ENCODE results near the gene LTB. TPM values are rescaled to one million over a fixed set of nuclear protein-coding genes. Genes with fewer than 3 reads are reported as not detected.

The LTB gene
- total and polyA plus RNA-seq, 4 donors = 9.8 to 31.9 (median 12.2) TPM

GRCh38 chr6:31530659-31531058 is 51.6 kb downstream of the LTB start:
- 72 to 81% methylated on average over 5 to 6 of the region's 6 CpGs for WGBS, 2 donors
- H3K4me3 ChIP-seq = no peak overlapping the region

More at GRCh38 chr6:31530659-31531058, 51.6 kb downstream of the LTB start:
- no peak for ATAC-seq (ENCODE audit: insufficient read depth, low FRiP score)
- no peak overlapping the region for H3K27ac ChIP-seq (ENCODE audit: low read depth in 1 of 2, low read length in 1 of 2)
- H3K36me3 ChIP-seq (ENCODE audit: control insufficient read depth in 4 of 4, insufficient read depth in 4 of 4, low read length in 4 of 4) = peaks cover 26 to 53% (median 42%) of the 10 kb centered on the region in 4 donors
- H3K9me3 ChIP-seq (ENCODE audit: control insufficient read depth in 4 of 4, insufficient read depth in 3 of 4, low read length in 3 of 4) = peaks cover 0 to 1% (median 0%) of the 10 kb centered on the region in 4 donors
- no peak for TF ChIP-seq CTCF (IDR thresholded peaks at IDR 0.05; ENCODE audit: control extremely low read depth, extremely low read depth)
- no peak overlapping the region for H3K9ac ChIP-seq (ENCODE audit: insufficient read depth in 1 of 2, low read length in 2 of 2)
- H3K4me1 ChIP-seq (ENCODE audit: control insufficient read depth in 5 of 5, insufficient read depth in 5 of 5, low read length in 5 of 5) = peaks cover 0 to 6% (median 3%) of the 10 kb centered on the region in 5 donors
- H3K27me3 ChIP-seq (ENCODE audit: control insufficient read depth in 3 of 3, insufficient read depth in 3 of 3, low read length in 2 of 3) = no peaks in the 10 kb centered on the region
- no peak for DNase-seq

Small RNA genes within 50 kb of the gene (small RNA-seq; reads per million reads assigned to genes)
- 1.7 reads per million, percentile 89 among the genes with 10 or more reads in this experiment for gene SNORA38 (ENCODE audit: low replicate concordance)
- 450 reads per million, percentile 99 among the genes with 10 or more reads in this experiment for gene SNORD117 (ENCODE audit: low replicate concordance)
- not detected for gene SNORD84 (ENCODE audit: low replicate concordance)
- gene UQCRHP1 (ENCODE audit: low replicate concordance) = not detected

Other genes starting within 250 kb of the LTB start
Only the 30 nearest of the 35 such genes appear.
- gene MICA, start 178.8 kb downstream of the LTB start, total RNA-seq = 10 to 100 TPM; 16.5 to 48.2 TPM
- 10 to 100 TPM; 27.7 to 28.0 TPM for gene MICA, start 178.8 kb downstream of the LTB start, polyA plus RNA-seq
- 1 to 10 TPM; 5.3 to 9.6 TPM for gene MICB, start 84.3 kb downstream of the LTB start, total RNA-seq
- gene MICB, start 84.3 kb downstream of the LTB start, polyA plus RNA-seq = 10 to 100 TPM in 1 of 2 donors, 1 to 10 TPM in 1; 3.8 to 10.2 TPM
- gene MCCD1, start 53.5 kb downstream of the LTB start, total RNA-seq = not detected
- not detected for gene MCCD1, start 53.5 kb downstream of the LTB start, polyA plus RNA-seq
- 100 to 1,000 TPM; 316 to 418 TPM for gene DDX39B, start 40.4 kb downstream of the LTB start, total RNA-seq
- 100 to 1,000 TPM; 318 to 354 TPM for gene DDX39B, start 40.4 kb downstream of the LTB start, polyA plus RNA-seq
- 1 to 10 TPM in 1 of 2 donors, under 1 TPM in 1; 0.28 to 1.5 TPM for gene ATP6V1G2, start 35.8 kb downstream of the LTB start, total RNA-seq
- under 1 TPM; 0.47 to 0.56 TPM for gene ATP6V1G2, start 35.8 kb downstream of the LTB start, polyA plus RNA-seq
- 10 to 100 TPM; 13.5 to 19.2 TPM for gene NFKBIL1, start 34.8 kb downstream of the LTB start, total RNA-seq
- gene NFKBIL1, start 34.8 kb downstream of the LTB start, polyA plus RNA-seq = 10 to 100 TPM; 18.9 to 32.2 TPM
- gene LTA, start 10.1 kb downstream of the LTB start, total RNA-seq = 1 to 10 TPM in 1 of 2 donors, under 1 TPM in 1; 0.54 to 1.2 TPM
- under 1 TPM; 0.28 to 0.40 TPM for gene LTA, start 10.1 kb downstream of the LTB start, polyA plus RNA-seq
- gene TNF, start 6.9 kb downstream of the LTB start, total RNA-seq = 1 to 10 TPM in 1 of 2 donors, under 1 TPM in 1; 0.23 to 6.6 TPM
- gene TNF, start 6.9 kb downstream of the LTB start, polyA plus RNA-seq = 10 to 100 TPM in 1 of 2 donors, 1 to 10 TPM in 1; 1.6 to 15.7 TPM
- gene LST1, start 3.9 kb upstream of the LTB start, total RNA-seq = 10 to 100 TPM in 1 of 2 donors, 1 to 10 TPM in 1; 9.6 to 78.8 TPM
- 100 to 1,000 TPM in 1 of 2 donors, 10 to 100 TPM in 1; 96.1 to 164 TPM for gene LST1, start 3.9 kb upstream of the LTB start, polyA plus RNA-seq
- under 1 TPM in 1 of 2 donors, not detected in 1; 0.64 TPM for gene NCR3, start 10.6 kb upstream of the LTB start, total RNA-seq
- gene NCR3, start 10.6 kb upstream of the LTB start, polyA plus RNA-seq = under 1 TPM; 0.61 TPM
- 10 to 100 TPM; 38.7 to 86.0 TPM for gene AIF1, start 32.8 kb upstream of the LTB start, total RNA-seq
- gene AIF1, start 32.8 kb upstream of the LTB start, polyA plus RNA-seq = 100 to 1,000 TPM in 1 of 2 donors, 10 to 100 TPM in 1; 89.9 to 345 TPM
- gene PRRC2A, start 38.3 kb upstream of the LTB start, total RNA-seq = 100 to 1,000 TPM in 1 of 2 donors, 10 to 100 TPM in 1; 73.7 to 157 TPM
- 100 to 1,000 TPM in 1 of 2 donors, 10 to 100 TPM in 1; 90.4 to 115 TPM for gene PRRC2A, start 38.3 kb upstream of the LTB start, polyA plus RNA-seq
- gene BAG6, start 70.2 kb upstream of the LTB start, total RNA-seq = 100 to 1,000 TPM; 164 to 259 TPM
- gene BAG6, start 70.2 kb upstream of the LTB start, polyA plus RNA-seq = 100 to 1,000 TPM; 189 to 322 TPM
- gene APOM, start 73.5 kb upstream of the LTB start, total RNA-seq = 1 to 10 TPM; 1.3 to 2.5 TPM
- gene APOM, start 73.5 kb upstream of the LTB start, polyA plus RNA-seq = 1 to 10 TPM; 2.2 to 8.8 TPM
- 10 to 100 TPM; 18.9 to 26.8 TPM for gene C6orf47, start 78.4 kb upstream of the LTB start, total RNA-seq
- gene C6orf47, start 78.4 kb upstream of the LTB start, polyA plus RNA-seq = 10 to 100 TPM; 23.5 to 24.5 TPM
- gene GPANK1, start 82.6 kb upstream of the LTB start, total RNA-seq = 10 to 100 TPM; 13.3 to 16.6 TPM
- gene GPANK1, start 82.6 kb upstream of the LTB start, polyA plus RNA-seq = 10 to 100 TPM; 12.7 to 15.7 TPM
- gene CSNK2B, start 83.7 kb upstream of the LTB start, total RNA-seq = 100 to 1,000 TPM; 114 to 123 TPM
- 100 to 1,000 TPM; 150 to 154 TPM for gene CSNK2B, start 83.7 kb upstream of the LTB start, polyA plus RNA-seq
- gene LY6G5B, start 87.6 kb upstream of the LTB start, total RNA-seq = 10 to 100 TPM in 1 of 2 donors, 1 to 10 TPM in 1; 5.7 to 13.7 TPM
- gene LY6G5B, start 87.6 kb upstream of the LTB start, polyA plus RNA-seq = 1 to 10 TPM; 7.6 to 8.8 TPM
- gene LY6G5C, start 98.6 kb upstream of the LTB start, total RNA-seq = 1 to 10 TPM; 3.0 to 5.0 TPM
- 1 to 10 TPM; 2.8 to 3.9 TPM for gene LY6G5C, start 98.6 kb upstream of the LTB start, polyA plus RNA-seq
- 10 to 100 TPM; 49.5 to 57.7 TPM for gene ABHD16A, start 120.9 kb upstream of the LTB start, total RNA-seq
- 10 to 100 TPM; 30.6 to 68.6 TPM for gene ABHD16A, start 120.9 kb upstream of the LTB start, polyA plus RNA-seq
- gene LY6G6F, start 124.4 kb upstream of the LTB start, total RNA-seq = under 1 TPM in 1 of 2 donors, not detected in 1; 0.21 TPM
- gene LY6G6F, start 124.4 kb upstream of the LTB start, polyA plus RNA-seq = 1 to 10 TPM in 1 of 2 donors, not detected in 1; 2.2 TPM
- not detected for gene LY6G6D, start 132.9 kb upstream of the LTB start, total RNA-seq
- gene LY6G6D, start 132.9 kb upstream of the LTB start, polyA plus RNA-seq = not detected
- gene LY6G6C, start 139.3 kb upstream of the LTB start, total RNA-seq = not detected
- gene LY6G6C, start 139.3 kb upstream of the LTB start, polyA plus RNA-seq = under 1 TPM; 0.14 to 0.16 TPM
- gene MPIG6B, start 140.9 kb upstream of the LTB start, total RNA-seq = 1 to 10 TPM in 1 of 2 donors, under 1 TPM in 1; 0.64 to 1.1 TPM
- 1 to 10 TPM in 1 of 2 donors, under 1 TPM in 1; 0.45 to 2.3 TPM for gene MPIG6B, start 140.9 kb upstream of the LTB start, polyA plus RNA-seq
- 10 to 100 TPM; 60.3 to 80.0 TPM for gene DDAH2, start 146.9 kb upstream of the LTB start, total RNA-seq
- gene DDAH2, start 146.9 kb upstream of the LTB start, polyA plus RNA-seq = 100 to 1,000 TPM; 103 to 130 TPM
- 100 to 1,000 TPM; 231 to 368 TPM for gene CLIC1, start 154.1 kb upstream of the LTB start, total RNA-seq
- 100 to 1,000 TPM; 387 to 763 TPM for gene CLIC1, start 154.1 kb upstream of the LTB start, polyA plus RNA-seq
- 10 to 100 TPM; 11.6 to 17.8 TPM for gene MSH5, start 157.6 kb upstream of the LTB start, total RNA-seq
- gene MSH5, start 157.6 kb upstream of the LTB start, polyA plus RNA-seq = 10 to 100 TPM in 1 of 2 donors, 1 to 10 TPM in 1; 4.5 to 15.1 TPM
- 1 to 10 TPM; 1.7 to 4.4 TPM for gene SAPCD1, start 180.2 kb upstream of the LTB start, total RNA-seq
- gene SAPCD1, start 180.2 kb upstream of the LTB start, polyA plus RNA-seq = 1 to 10 TPM; 1.3 to 6.3 TPM
- 10 to 100 TPM in 1 of 2 donors, 1 to 10 TPM in 1; 4.6 to 14.2 TPM for gene VWA7, start 194.9 kb upstream of the LTB start, total RNA-seq
- 1 to 10 TPM; 2.2 to 6.7 TPM for gene VWA7, start 194.9 kb upstream of the LTB start, polyA plus RNA-seq
- gene VARS1, start 213.3 kb upstream of the LTB start, total RNA-seq = 10 to 100 TPM; 32.2 to 95.4 TPM
- 10 to 100 TPM; 36.3 to 45.8 TPM for gene VARS1, start 213.3 kb upstream of the LTB start, polyA plus RNA-seq

Data from lung (tissue), 13 donors.